Left kidney (tissue), 8 donors: ENCODE measurements around the gene C1orf146. TPM values are rescaled to one million over a fixed set of nuclear protein-coding genes. Genes with fewer than 3 reads are reported as not detected.
"Not testable (repeated sequence)": the region's sequence is repeated elsewhere in the genome, so short reads cannot be mapped to it uniquely, and the experiment has no call there.

Experiments
- DNase-seq: peaks from one replicate; pipeline ENCODE4 v3.0.0-alpha.2; 2013
- long read RNA-seq, 8 donors: transcript quantifications; one replicate each; lab custom pipeline, GENCODE V29; 2026
- polyA plus RNA-seq: library from polyadenylated mRNA; unstranded; fragments of 120-200 nt; gene quantifications from one replicate; pipeline ENCODE4 v1.2.1, GENCODE V29; 2013; ENCODE audit not compliant: insufficient read length

Gene C1orf146
- 0.37 TPM for polyA plus RNA-seq
- long read RNA-seq, donor 1, result 0 reads
- long read RNA-seq, donor 2, partial matches to known transcripts, result 20 of 20 reads
- long read RNA-seq, donor 2, other reads (novel, unspliced or antisense), result 0 of 20 reads
- long read RNA-seq, donor 3, partial matches to known transcripts, result 12 of 17 reads
- long read RNA-seq, donor 3, other reads (novel, unspliced or antisense), result 5 of 17 reads
- long read RNA-seq, donor 4, result 0 reads
- long read RNA-seq, donor 5, result 0 reads
- long read RNA-seq, donor 6, result 0 reads
- long read RNA-seq, donor 7, partial matches to known transcripts, result 28 of 39 reads
- long read RNA-seq, donor 7, other reads (novel, unspliced or antisense), result 11 of 39 reads
- long read RNA-seq, donor 8, result 0 reads

GRCh38 chr1:92217721-92218120, at the start of gene C1orf146:
Gene C1orf146, plus strand, starts transcription at chr1:92217915. Its CDS starts 13,506 bp downstream, at chr1:92231421.
- no peak for DNase-seq

GRCh38 chr1:92168657-92169056, 49.1 kb upstream of the C1orf146 start:
- DNase-seq, result no peak

- DNase-seq, result no peak
Measured at GRCh38 chr1:92169214-92170005, 48.3 kb upstream of the C1orf146 start.

- no peak for DNase-seq
Measured at GRCh38 chr1:92184632-92185031, 33.1 kb upstream of the C1orf146 start.

GRCh38 chr1:92186081-92186480, 31.6 kb upstream of the C1orf146 start:
- no peak for DNase-seq

- DNase-seq, result no peak
Measured at GRCh38 chr1:92188436-92189255, 29.1 kb upstream of the C1orf146 start.

- no peak for DNase-seq
Measured at GRCh38 chr1:92191726-92192125, 26.0 kb upstream of the C1orf146 start.

GRCh38 chr1:92192246-92192645, 25.5 kb upstream of the C1orf146 start:
- DNase-seq, result no peak

- DNase-seq, result no peak
Measured at GRCh38 chr1:92194511-92194910, 23.2 kb upstream of the C1orf146 start.

- no peak for DNase-seq
Measured at GRCh38 chr1:92201973-92202372, 15.7 kb upstream of the C1orf146 start.

GRCh38 chr1:92203105-92203504, 14.6 kb upstream of the C1orf146 start:
- no peak for DNase-seq

GRCh38 chr1:92210701-92211100, 7.0 kb upstream of the C1orf146 start:
- no peak for DNase-seq

GRCh38 chr1:92211166-92211565, 6.5 kb upstream of the C1orf146 start:
- DNase-seq, result no peak

- no peak for DNase-seq
Measured at GRCh38 chr1:92218559-92218958, 844 bp downstream of the C1orf146 start.

- no peak for DNase-seq
Measured at GRCh38 chr1:92219028-92219427, 1.3 kb downstream of the C1orf146 start.

GRCh38 chr1:92228401-92228800, 10.7 kb downstream of the C1orf146 start:
- no peak for DNase-seq

- DNase-seq, result no peak
Measured at GRCh38 chr1:92230736-92231135, 13.0 kb downstream of the C1orf146 start.

GRCh38 chr1:92240034-92240433, 22.3 kb downstream of the C1orf146 start:
- no peak for DNase-seq

GRCh38 chr1:92244376-92244775, 26.7 kb downstream of the C1orf146 start:
- no peak for DNase-seq

GRCh38 chr1:92254714-92255113, 37.0 kb downstream of the C1orf146 start:
- not testable (repeated sequence) for DNase-seq

GRCh38 chr1:92259350-92259749, 41.6 kb downstream of the C1orf146 start:
- no peak for DNase-seq

GRCh38 chr1:92262516-92262915, 44.8 kb downstream of the C1orf146 start:
- no peak for DNase-seq
